HG02678 (cell line): ENCODE results near the gene FGF7.
"Not testable (repeated sequence)": the region's sequence is repeated elsewhere in the genome, so short reads cannot be mapped to it uniquely, and the experiment has no call there.

ENCODE experiments used
- ATAC-seq: cut with Tn5 transposase; IDR thresholded peaks from one replicate; pipeline ENCODE4 v1.9.1; 2021; ENCODE audit warnings: mild to moderate bottlenecking, moderate library complexity; ENCODE audit not compliant: unreplicated experiment

Gene FGF7

GRCh38 chr15:49438962-49439631 lies 16.1 kb downstream of the FGF7 start:
- peak; percentile 74 for ATAC-seq

DNA sequence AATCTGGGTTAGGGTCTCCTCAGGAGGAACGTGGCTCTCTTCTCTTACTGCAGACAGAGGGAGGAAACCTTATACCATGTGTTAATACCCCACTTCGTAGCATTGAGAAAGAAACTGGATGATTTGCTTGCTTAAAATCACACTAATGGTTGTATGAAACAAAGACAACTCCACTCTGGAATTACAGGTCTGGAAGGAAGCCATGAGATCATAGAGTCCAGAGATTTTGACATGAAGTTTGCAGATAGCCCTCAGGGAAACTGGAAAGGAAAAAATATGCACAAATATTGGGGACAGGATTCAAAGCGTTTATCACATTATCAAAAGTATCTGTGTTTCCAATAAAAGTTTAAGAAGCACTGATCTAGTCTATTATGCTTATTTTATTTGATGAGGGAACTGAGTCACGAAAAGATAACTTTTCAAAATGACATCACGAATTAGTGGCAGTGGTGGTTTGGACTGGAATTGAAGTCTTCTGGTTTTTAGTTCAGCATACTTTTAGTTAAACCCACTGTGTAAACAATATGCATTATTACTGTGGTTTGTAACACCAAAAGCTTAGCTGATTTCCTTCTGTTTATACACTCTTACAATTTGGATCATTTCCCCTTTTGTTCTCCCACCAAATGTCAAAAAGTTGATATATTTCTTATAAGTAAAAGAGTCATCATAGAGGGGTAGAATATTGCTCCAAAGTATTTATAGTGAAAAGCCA lies 16.8 kb downstream of the FGF7 start:
- ATAC-seq: no peak

GRCh38 chr15:49441356-49441755 lies 18.3 kb downstream of the FGF7 start:
- no peak for ATAC-seq

DNA sequence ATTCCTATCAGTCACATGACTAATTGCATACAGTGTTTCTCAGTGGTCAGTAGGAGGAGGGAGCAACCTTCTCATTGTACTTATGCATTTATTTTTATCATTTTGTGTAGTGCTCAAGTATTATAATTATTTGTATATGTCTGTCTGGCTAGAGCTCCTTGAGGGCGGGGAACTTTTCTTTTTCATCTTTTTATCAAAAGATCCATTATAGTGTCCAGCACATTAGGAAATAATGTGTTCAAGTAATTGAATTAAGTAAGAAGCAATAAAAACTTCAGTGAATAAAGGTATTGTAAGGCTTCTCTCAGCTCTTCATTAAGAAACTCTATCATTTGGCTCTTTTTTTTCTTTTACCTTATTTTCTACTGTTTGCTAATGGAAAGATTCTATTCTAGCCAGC lies 18.8 kb downstream of the FGF7 start:
- no peak for ATAC-seq

- ATAC-seq: no peak
Observed at GRCh38 chr15:49452595-49452994, 29.6 kb downstream of the FGF7 start.

- no peak for ATAC-seq
Observed at GRCh38 chr15:49456166-49456565, 33.1 kb downstream of the FGF7 start.

DNA sequence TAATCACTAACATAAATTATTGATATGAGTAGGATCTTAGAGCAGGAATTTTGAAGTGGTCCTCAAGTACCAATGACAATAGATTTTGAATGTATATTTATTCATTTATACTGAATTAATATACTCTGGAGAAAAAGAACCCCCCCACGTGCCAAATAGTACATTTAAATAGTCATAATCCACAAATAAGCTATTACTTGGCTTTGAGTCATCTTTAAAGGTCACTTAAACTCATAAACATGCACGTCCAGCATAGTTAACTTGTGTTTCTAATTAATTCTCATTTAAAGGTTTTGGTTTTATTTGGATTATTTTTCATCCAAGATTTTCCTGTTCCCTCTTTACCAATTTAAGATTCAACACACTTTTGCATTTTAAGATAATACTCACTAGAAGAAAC lies 35.1 kb downstream of the FGF7 start:
- ATAC-seq: no peak

GRCh38 chr15:49460411-49460941 lies 37.4 kb downstream of the FGF7 start:
- no peak for ATAC-seq

DNA sequence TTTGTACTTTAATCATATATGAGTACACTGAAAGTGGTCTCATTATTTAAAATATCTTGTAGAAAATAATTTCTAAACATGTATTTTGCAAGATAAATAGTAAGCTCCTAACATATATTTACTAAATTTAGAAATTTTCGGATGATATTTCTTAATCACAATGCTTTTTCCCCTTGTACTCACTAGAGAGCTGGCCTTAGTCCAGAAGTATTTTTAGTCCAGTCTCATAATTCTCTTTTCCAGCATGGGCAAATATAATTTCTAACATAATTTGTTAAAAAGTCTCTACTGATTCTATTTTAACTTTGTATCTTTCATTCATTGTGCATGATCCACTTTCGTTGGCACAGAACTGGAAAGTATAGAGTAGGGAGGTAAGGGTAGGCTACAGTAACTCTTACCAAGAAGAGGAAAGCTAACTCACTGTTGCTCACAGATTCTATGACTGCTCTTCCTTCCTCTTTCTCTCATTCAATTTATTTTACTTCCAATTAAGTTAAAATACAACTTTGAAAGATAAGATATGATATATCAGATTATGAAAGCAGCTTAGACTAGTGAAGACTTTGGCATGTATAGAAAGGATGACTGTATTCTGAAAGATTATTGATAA lies 39.3 kb downstream of the FGF7 start:
- no peak for ATAC-seq

GRCh38 chr15:49464522-49464921 lies 41.5 kb downstream of the FGF7 start:
- ATAC-seq: no peak

GRCh38 chr15:49466119-49466518 lies 43.1 kb downstream of the FGF7 start:
- ATAC-seq: no peak

- ATAC-seq: no peak
Observed at GRCh38 chr15:49467746-49468480, 44.9 kb downstream of the FGF7 start.

GRCh38 chr15:49468481-49468839 lies 45.4 kb downstream of the FGF7 start:
- no peak for ATAC-seq

GRCh38 chr15:49471248-49471647 lies 48.2 kb downstream of the FGF7 start:
- ATAC-seq: not testable (repeated sequence)

DNA sequence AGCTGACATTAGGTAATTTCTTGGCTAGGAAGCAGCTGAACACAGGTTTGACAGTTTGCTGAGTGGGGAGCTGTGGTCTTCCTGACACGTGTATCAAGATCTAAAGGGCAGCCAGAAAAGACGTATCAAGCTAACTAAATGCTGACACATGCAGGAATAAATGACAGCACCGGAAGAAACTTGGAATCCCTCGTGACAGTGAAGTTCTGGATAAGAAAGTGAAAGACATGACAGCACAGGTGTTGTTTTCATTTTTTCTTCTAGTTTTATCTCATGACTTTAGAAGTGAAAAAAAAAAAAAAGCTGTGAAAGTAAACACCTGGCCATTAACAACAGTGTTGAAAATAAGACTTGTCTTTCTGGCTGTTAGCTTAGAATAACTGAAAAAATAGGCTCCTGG lies 48.7 kb downstream of the FGF7 start:
- peak; percentile 77 for ATAC-seq

GRCh38 chr15:49472338-49472737 lies 49.3 kb downstream of the FGF7 start:
- no peak for ATAC-seq

DNA sequence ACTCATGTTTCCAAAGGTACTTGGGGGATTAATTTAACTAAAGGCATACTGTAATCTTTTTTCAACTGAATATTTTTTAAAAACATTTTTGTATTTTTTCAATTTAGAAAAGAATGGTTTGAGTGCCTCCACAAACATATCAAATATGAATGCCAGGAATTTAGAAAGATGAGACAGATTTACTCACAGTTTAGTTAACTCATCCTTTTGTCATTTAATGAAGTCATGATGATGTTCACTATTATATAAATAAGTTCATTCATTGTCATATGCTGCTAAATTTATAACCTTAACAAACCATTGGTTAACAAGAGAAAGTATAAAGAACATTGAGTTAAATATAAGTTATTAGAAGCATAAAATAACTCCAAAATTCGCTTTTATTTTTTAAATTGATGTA lies 50.0 kb downstream of the FGF7 start:
- ATAC-seq: no peak

DNA sequence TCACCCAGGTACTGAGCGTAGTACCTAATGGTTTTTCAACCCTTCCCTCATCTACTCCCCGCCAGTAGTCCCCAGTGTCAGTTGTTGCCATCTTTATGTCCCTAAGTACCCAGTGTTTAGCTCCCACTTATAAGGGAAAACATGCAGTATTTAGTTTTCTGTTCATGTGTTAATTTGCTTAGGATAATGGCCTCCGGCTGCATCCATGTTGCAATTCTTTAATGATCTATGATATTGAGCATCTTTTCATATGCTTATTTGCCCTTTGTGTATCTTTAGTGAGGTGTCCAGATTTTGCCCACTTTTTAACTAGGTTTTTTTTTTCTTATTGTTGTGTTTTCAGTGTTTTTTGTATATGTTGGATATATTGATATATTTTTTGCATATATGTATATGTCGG lies 55.0 kb downstream of the FGF7 start:
- ATAC-seq: not testable (repeated sequence)

GRCh38 chr15:49478982-49479381 lies 55.9 kb downstream of the FGF7 start:
- not testable (repeated sequence) for ATAC-seq

DNA sequence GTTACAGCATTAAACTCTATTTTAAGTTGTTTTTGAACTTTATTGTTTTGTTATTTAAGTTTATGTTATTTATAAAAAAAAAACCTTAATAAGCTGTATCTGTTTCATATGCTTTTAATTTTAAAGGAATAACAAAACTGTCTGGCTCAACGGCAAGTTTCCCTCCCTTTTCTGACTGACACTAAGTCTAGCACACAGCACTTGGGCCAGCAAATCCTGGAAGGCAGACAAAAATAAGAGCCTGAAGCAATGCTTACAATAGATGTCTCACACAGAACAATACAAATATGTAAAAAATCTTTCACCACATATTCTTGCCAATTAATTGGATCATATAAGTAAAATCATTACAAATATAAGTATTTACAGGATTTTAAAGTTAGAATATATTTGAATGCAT lies 62.4 kb downstream of the FGF7 start:
- not testable (repeated sequence) for ATAC-seq

- no peak for ATAC-seq
Observed at GRCh38 chr15:49490966-49491365, 67.9 kb downstream of the FGF7 start.
